ENCODE measurements around the gene PRDM8.

DNA sequence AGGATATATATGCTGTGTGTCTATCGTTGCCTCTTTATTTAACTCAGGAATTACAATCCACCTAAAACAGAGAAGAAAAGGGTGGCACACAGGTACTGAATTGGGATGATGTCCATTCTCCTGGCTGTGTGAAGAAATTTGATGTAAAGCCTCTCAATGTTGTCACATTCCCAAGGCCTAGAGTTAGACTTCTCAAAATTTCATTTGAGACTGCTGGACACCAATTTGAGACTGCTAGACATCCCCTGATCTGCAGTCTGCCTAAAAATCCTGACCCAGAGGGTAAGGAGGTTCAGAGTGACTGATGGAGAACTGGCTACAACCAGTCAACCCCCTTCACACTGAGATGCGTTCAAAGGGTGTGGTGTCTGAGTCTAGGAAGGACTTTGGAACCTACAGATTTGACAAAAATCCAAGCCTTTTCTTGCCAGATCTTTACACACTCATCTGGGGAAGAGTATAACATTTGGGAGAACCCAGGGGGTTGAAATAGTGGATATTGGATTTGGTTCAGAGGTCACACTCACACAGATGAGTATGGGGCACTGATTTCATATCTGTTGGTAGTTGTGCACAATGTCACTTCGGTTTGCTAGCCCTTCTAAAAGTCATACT is 4.9 kb upstream of the PRDM8 start:
- TF ChIP-seq, protein P1, sequence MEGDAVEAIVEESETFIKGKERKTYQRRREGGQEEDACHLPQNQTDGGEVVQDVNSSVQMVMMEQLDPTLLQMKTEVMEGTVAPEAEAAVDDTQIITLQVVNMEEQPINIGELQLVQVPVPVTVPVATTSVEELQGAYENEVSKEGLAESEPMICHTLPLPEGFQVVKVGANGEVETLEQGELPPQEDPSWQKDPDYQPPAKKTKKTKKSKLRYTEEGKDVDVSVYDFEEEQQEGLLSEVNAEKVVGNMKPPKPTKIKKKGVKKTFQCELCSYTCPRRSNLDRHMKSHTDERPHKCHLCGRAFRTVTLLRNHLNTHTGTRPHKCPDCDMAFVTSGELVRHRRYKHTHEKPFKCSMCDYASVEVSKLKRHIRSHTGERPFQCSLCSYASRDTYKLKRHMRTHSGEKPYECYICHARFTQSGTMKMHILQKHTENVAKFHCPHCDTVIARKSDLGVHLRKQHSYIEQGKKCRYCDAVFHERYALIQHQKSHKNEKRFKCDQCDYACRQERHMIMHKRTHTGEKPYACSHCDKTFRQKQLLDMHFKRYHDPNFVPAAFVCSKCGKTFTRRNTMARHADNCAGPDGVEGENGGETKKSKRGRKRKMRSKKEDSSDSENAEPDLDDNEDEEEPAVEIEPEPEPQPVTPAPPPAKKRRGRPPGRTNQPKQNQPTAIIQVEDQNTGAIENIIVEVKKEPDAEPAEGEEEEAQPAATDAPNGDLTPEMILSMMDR (conservative IDR thresholded peaks at IDR 0.05; ENCODE audit: low read length), result no peak
- no peak for TF ChIP-seq EZH2phosphoT487 (IDR thresholded peaks at IDR 0.05; ENCODE audit: borderline replicate concordance, low read depth, low read length)
